ENCODE measurements around the gene AHCYL2.

AHCYL2 gene

DNA sequence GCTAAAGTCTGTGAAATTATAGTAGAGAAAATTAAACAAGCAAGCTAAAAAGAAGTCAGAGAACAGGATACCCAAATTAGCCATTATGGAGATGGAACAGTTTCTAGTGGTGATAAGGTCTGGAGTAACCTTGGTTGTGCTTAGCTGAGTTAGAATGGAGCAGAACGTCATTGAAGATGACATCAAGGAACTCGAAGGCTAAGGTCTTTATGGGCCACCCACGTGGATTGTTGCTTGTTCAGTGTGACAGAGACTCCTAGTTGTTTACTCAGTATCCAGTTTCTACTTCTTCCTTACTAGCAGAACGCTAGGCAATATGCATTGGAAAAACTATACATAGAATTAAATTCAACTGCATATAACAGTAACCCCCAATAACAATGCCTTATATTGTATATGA is 39.7 kb downstream of the AHCYL2 start:
- TF ChIP-seq, protein P1, sequence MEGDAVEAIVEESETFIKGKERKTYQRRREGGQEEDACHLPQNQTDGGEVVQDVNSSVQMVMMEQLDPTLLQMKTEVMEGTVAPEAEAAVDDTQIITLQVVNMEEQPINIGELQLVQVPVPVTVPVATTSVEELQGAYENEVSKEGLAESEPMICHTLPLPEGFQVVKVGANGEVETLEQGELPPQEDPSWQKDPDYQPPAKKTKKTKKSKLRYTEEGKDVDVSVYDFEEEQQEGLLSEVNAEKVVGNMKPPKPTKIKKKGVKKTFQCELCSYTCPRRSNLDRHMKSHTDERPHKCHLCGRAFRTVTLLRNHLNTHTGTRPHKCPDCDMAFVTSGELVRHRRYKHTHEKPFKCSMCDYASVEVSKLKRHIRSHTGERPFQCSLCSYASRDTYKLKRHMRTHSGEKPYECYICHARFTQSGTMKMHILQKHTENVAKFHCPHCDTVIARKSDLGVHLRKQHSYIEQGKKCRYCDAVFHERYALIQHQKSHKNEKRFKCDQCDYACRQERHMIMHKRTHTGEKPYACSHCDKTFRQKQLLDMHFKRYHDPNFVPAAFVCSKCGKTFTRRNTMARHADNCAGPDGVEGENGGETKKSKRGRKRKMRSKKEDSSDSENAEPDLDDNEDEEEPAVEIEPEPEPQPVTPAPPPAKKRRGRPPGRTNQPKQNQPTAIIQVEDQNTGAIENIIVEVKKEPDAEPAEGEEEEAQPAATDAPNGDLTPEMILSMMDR (IDR thresholded peaks at IDR 0.05; ENCODE audit: low read depth, low read length): no peak
- Histone ChIP-seq H3K36me3 (no peaks in the 10 kb centered on the region), H3K4me1 (no peaks in the 10 kb centered on the region; the same call in 1 of the 2 replicates), H3K9me3 (no peaks in the 10 kb centered on the region), H3K27me3 (no peaks in the 10 kb centered on the region), H3K4me3 (ENCODE audit: low read depth, low read length) (no peak overlapping the region)
- no peak for DNase-seq

DNA sequence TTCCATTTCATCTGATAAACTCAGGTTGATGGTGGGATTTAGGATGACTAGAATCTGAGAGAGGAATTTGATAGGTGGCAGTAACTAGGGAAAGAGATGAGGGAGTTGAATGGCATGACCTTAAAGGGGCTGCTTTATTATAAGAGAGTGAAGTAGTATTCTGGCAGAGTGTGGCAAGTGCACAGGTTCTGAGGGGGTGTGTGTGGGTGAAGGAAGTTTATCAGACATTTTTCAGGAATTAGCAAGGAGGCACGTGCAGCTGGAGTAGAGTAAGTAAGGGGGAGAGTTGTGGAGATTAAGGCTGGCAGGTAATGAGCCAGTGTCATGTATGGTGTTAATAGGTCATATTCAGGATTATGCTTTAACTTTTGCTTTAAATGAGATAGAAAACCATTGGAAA is 40.5 kb downstream of the AHCYL2 start:
- no peaks in the 10 kb centered on the region for H3K9me3 ChIP-seq
- H3K4me1 ChIP-seq: no peaks in the 10 kb centered on the region; the same call in 1 of the 2 replicates
- H3K27me3 ChIP-seq: no peaks in the 10 kb centered on the region
- no peak for DNase-seq
- TF ChIP-seq, protein P1 (IDR thresholded peaks at IDR 0.05; ENCODE audit: low read depth, low read length): no peak
- H3K4me3 ChIP-seq (ENCODE audit: low read depth, low read length): no peak overlapping the region
- no peaks in the 10 kb centered on the region for H3K36me3 ChIP-seq

DNA sequence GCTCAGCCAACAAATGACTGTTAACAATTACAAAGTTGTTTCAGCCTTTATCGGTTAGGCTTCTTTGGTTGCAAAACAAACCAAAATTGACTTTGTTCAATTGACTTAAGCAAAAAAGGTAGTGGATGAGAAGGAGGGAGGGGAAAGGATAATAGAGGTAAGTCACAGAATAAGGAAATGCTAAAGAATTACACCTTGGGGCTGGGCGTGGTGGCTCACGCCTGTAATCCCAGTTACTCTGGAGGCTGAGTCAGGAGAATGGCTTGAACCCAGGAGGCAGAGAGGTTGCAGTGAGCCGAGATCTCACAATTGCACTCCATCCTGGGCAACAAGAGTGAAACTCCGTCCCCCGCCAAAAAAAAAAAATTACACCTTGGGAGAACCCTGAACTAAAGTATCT is 41.4 kb downstream of the AHCYL2 start:
- no peak overlapping the region for H3K4me3 ChIP-seq (ENCODE audit: low read depth, low read length)
- no peak for DNase-seq
- H3K36me3 ChIP-seq: no peaks in the 10 kb centered on the region
- H3K27me3 ChIP-seq: no peaks in the 10 kb centered on the region
- TF ChIP-seq, protein P1 (IDR thresholded peaks at IDR 0.05; ENCODE audit: low read depth, low read length): no peak
- H3K9me3 ChIP-seq: no peaks in the 10 kb centered on the region
- no peaks in the 10 kb centered on the region; the same call in 1 of the 2 replicates for H3K4me1 ChIP-seq

DNA sequence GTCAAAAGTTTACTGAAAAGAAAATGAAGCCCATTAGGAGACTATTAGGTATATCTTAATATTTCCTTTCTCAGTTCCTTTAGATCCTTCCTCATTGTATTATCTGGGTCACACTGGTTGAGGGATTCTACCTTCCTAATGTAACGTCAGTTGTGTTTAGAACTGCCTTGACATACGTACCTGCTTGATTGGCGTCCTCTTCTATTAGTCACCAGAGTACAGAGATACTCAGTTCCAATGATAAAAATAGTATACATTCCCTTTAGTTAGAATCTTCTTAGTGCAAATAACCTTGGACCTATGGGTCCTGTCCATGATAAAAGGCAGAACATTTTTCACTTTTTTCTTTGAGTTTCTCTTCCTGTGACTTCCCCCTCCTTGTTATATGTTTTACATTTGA is 45.2 kb downstream of the AHCYL2 start:
- H3K36me3 ChIP-seq: no peaks in the 10 kb centered on the region
- TF ChIP-seq, protein P1 (IDR thresholded peaks at IDR 0.05; ENCODE audit: low read depth, low read length): no peak
- no peaks in the 10 kb centered on the region for H3K27me3 ChIP-seq
- no peaks in the 10 kb centered on the region for H3K9me3 ChIP-seq
- H3K4me1 ChIP-seq: no peaks in the 10 kb centered on the region
- no peak overlapping the region for H3K4me3 ChIP-seq (ENCODE audit: low read depth, low read length)
- DNase-seq: no peak

DNA sequence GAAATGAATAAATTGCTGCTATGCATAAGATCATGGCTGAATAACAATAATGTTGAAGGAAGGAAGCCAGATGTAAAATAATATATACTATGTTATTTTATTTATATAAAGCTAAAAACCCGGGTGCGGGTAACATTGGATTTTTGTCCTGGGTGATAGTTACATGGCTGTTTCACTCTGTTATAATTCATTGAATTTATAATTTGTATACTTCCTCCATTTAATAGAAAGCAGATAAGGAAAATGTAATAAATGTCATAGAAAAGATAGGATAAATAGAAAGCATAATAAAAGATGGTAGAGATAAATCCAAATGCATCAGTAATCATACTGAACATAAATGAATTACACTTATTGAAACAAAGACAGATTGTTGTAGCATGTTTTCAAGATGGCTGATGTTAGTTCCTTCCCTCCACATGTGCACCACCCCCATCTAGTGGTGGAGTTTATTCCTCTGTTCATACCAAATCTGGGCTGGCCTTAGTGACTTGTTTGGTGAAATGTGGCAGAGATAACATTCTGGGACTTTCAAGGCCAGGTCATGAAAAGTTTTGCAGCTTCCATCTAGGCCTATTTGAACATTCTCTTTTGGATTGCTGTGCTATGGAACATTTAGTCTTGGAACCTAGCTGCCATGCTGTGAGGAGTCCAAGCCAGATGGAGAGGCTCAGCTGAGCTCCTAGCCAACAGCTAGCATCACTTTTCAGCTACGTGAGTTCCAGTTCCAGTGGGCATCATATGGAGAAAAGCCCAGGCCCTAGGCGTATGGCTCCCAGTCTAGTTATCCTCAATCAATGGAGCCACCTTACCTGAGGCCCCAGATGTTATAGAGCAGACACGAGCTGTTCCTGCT is 46.9 kb downstream of the AHCYL2 start:
- TF ChIP-seq, protein P1 (IDR thresholded peaks at IDR 0.05; ENCODE audit: low read depth, low read length): peak; percentile 93
- Histone ChIP-seq H3K4me1 (no peaks in the 10 kb centered on the region), H3K27me3 (no peaks in the 10 kb centered on the region), H3K4me3 (ENCODE audit: low read depth, low read length) (no peak overlapping the region), H3K36me3 (no peaks in the 10 kb centered on the region), H3K9me3 (no peaks in the 10 kb centered on the region)
- DNase-seq: peak; percentile 80

DNA sequence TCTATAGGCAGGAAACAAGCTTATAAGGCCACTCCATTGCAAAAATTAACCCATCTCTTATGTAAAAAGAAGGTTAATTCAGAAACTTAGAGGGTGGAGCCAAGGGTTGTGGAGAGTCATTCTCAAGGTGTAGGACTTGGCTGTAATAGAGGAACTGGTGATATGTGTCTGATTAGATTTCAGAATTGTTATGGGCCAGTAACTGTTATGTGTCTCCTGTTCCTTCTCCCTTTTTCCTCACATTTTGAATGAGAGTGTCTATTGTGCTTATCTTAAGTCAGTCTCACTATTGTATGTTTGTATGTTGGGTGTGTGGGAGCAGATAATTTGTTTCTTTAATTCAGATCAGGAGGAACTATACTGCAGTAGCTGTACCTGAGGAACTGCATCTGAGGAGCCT is 49.1 kb downstream of the AHCYL2 start:
- TF ChIP-seq, protein P1 (IDR thresholded peaks at IDR 0.05; ENCODE audit: low read depth, low read length): no peak

More for the DNA sequence above, 49.1 kb downstream of the AHCYL2 start:
- H3K4me1 ChIP-seq: no peaks in the 10 kb centered on the region
- no peak for DNase-seq
- H3K4me3 ChIP-seq (ENCODE audit: low read depth, low read length): no peak overlapping the region
- no peaks in the 10 kb centered on the region for H3K36me3 ChIP-seq
- no peaks in the 10 kb centered on the region for H3K27me3 ChIP-seq
- no peaks in the 10 kb centered on the region for H3K9me3 ChIP-seq
